NCI-H2107 (cell line): ENCODE measurements around the gene MEIS2.

ENCODE experiments used
- DNase-seq: peaks from one replicate; lab custom pipeline; 2025; lab: John Stamatoyannopoulos, UW

MEIS2 gene

DNA sequence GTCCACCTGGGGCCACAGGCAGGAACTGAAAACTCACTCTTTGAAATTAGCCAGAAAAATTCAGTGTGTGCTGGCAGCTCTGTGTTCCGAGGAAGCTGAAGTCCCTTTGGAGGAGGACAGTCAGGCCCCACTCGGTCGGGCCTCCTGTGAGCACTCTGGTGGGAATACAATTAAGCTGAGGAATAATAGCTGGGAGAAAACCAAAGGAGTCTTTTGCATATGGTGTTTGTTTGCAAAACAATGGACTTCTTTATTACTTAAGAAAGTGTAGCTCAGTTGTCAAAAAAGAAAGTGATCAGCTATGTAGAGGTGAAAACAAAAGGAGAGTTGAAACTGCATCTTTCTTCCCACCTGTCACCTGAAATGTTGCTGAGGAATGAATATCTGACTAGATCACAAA lies 202.5 kb downstream of the MEIS2 start:
- DNase-seq, result no peak

DNA sequence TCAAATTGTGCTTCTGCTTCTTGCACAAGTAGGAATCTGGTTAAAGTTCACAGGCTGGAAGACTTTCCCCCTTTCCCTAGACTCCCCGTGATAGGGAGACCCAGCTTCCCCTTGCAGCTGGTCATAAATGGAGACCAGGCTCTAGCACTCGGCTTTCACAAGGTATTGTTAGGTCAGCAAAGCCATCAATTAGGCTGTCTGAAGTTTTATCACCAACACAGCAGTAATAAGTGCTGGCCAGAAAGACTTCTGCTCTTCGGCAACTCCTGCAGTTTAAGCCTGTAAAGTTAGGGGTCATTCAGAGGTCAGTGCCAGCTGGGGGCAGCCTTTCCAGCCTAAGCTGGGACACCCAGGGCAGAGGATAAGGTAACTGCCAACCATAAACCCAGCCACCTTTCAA lies 203.4 kb downstream of the MEIS2 start:
- no peak for DNase-seq

DNA sequence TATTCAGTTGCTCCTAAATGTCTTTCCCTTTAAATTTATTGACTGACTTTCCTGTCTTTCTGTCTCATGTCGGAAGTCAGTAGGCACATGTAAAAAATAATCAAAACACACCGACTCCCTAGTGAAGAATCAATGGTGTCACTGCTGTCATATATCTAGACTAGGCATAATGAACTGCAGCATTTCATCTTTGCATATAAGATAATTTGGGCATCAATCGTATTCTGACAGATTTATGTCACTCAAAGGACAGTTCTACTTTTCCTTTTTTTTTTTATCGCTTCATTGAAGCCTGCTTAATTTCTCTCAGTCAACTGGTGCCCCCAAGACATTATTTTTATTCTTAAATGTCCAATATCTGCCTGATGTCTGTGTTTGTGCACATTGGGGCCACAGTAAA lies 206.3 kb downstream of the MEIS2 start:
- no peak for DNase-seq

DNA sequence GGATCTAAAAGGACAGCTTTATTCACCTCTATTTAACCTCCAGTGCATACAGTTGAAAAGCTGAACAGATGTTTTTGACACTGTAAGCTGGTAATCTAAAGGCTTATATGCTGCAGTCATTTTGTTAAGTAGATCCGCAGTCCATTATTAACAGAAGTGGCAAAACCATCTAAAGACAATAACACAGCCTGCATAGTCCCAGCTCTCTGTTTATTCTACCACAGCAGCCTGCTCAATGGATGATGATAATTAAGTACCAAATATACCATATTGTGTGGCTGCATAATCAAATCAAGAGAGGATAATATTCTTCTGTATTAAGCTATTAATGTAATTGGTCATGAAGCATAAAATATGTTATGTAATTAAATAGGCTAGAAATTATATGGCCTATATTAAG lies 207.1 kb downstream of the MEIS2 start:
- no peak for DNase-seq

DNA sequence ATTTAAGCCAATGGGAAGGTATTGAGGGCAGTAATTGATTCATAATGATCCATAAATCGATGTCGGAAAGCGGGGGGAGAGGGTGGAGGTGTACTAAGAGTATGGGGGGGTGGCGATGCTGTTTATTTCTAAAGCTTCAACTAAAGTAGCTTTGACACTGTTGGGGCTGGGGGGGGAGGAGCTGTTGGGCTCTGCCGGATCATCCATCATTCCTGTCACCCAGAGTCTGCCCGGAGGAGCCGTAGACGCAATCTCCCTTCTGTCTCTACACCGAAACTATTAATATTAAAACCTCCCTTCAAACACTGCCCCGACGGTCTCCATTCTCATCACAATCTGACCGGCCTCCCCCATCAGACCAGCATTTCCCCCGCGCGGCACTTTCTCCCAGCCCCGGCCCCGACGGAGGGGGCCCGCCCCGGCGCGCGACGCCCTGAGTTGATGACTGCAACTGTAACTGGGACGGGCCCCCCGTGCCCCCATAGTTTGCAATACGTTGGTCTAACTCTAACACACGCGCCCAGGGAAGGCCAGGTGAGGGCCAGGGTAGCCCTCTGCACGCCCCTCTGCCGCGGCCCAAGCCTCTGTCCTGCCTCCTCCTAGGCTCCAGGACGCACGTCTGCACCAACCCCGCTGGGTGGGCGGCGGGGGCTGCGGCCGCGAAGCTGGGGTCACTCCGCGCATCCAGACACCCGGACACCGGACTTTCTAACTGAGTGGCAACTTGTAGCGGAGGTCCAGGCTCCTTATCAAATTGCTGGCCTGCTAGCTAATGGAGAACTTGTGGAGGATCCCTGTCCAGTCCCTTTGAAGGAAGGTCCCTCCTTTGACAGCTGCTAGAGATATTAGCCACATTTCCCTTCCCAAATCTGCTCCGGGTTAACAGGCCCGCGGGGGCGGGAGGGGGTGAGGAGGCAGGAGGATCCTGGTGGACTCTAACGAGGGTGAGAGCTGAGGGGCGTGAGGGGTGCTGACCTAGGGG lies 212.0 kb downstream of the MEIS2 start:
- no peak for DNase-seq

DNA sequence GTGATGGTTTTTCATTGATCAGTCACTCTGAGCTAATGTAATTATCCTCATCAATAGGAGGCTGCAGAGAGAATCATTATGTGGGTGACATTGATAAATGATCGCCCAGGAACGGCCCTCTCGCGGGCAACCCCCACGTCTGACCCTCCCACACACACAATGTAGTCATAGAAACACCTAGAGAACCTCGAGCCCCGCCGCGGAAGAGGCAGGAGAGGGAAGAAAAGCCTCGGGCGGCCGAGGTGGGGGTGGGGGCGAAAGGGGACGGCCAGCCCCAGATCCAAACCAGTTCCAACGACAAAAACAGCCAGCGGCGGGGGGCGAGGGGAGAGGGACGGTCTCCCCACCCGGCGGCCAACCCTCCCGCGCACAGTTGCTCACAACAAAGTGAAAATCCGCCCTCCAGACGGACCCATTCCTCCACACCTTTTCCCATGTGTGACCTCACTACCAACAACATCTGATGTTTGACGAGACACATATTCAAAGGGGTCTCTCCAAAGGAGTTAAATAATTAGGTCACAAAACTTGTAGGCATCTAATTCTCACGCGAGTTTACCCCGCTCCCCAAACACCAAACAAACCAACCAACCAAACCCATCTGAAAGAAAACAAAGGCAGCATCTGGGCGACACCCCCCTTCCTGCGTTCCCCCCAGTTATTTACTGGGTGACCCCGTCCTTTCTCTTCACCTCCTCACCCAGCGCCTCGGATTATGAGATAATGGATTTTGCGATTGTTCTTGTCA lies 213.0 kb downstream of the MEIS2 start:
- DNase-seq, result no peak

DNA sequence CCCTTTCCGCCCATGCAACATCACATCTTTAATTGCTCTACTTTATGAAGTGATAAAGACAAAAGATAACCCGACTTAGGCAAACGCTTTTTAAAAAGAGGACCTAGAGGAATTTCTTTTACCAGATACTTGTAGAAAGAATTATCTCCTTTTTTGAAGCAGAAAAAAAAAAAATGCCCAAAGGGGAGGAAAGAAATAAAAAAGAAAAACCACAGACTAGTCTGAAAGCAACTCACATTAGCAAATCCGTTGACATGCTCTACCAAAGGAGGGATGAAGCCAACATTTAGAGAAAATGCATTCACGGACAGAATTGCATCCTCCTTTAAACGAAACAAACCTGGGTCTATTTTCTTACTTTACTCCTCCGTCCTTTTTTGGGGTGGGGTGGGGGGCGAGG lies 213.6 kb downstream of the MEIS2 start:
- DNase-seq, result no peak

DNA sequence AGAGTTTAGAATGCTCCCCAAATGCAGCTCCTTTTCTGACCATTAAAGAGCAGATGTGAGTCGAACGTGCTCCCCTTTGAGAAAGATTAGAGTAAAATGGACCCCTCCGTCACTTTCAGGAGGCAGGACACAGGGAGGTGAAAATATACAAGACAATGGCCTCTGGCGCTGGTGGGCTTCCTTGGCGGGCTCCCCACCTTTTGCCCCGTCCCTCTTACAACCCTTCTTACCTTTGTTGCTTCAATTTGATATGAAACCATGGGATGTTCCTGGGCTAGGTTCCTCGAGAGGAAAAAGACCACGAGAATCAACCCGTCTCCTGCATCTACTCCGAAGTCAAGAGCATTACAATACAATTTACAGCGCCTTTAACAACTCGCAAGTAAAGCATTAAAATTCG lies 214.2 kb downstream of the MEIS2 start:
- DNase-seq, result no peak

DNA sequence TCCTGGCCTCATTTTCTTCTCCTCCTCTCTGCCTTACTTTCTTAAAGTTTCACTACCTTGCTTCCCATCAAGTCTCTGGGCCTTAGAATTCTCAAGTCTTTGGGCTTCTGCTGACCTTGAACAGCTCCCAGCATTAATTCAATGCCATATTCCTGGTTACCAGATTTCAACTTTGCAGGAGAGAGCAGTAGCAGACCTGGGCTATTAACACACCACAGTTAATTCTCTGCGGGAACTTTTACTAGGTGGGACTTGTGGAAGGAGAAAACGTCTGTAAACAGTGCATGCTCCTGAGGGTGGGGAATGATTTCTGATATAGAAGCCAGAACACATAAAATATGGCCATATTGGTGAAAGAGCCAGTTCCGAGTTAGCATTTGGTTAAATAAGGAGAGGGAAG lies 214.6 kb downstream of the MEIS2 start:
- no peak for DNase-seq

DNA sequence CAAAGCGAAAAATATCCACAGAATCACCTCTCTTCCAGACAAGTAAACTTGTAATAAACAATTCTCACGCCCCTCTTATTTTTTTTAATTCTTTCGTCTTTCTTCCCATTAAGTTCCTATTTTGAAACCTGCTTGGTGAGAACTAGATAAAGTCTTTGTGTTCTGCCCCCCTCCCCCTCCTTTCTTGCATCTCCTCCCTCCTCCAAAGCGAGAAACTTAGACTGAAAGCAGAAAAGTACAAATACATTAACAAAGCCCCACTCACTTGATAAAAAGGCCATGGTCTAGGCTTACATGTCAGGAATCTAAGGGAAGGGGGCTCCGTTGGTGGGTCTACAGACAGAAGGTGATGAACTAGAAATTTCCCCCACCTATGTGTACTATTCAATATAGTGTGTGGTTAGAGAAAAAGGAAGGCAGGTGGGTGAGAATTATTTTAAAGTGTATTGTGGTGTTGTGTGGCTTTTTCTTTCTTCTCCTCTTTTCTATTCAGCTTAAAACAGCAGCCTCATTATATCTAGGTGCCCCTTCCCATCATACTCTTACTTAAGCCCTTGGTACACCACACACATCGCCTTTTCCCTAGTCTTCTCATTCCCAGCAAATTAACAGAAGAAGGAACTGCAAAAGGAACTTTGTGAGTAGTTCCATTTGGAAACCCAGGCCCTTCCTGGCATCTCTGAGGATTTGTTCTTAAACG lies 215.3 kb downstream of the MEIS2 start:
- no peak for DNase-seq

DNA sequence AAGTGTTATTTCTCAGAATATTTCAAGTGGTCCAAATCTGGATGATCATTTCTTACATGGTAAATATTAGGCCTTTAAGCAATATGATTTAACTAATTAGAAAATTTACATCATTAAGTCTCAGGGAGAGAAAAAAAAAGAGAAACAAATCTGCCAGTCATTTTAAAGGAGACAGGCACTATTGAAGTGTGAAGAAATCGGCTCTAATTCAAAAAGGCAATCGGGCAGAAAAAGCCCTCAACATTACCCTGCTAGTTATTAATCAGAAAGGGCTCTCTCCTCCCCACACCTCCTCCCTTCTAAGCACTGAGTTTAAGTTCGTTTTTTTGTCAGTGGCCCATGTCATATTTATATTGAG lies 215.9 kb downstream of the MEIS2 start:
- no peak for DNase-seq

DNA sequence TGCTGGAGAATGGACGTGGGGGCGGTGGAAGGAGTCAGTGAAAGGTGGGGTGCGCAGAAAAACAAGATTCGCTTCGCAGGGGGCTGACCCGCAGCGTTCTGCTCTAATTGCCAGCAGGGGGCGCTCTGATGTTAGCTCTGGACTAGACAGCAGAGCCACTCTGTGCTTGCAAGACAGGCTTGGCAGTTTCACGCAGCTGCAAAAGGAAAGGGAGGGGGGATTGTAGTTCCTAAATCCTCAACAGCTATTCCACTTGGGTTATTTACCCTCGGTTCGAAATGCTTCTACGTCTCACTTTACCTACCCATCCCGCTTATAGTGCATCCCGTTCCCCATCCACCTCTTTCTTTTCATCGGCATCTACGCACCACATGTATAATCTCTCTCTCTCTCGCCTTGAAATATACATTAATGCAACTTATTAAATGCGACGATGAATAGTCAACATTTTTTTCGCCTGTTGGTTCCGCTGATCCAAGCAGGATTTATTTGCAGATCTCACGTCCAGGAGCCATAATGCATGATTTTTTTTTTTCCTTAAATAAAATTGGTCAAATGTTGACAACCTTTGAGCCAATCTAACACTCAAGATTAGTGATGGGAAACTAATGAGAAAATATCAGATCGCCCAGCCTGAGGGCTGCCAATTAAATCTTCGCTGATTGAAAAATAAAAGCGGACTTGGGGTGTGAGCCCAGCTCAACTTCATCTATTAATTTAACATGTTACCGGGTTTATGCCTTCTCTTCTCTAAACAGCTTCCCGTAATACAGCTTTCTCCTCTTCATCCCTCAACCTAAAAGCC lies 216.4 kb downstream of the MEIS2 start:
- peak; percentile 70 for DNase-seq

DNA sequence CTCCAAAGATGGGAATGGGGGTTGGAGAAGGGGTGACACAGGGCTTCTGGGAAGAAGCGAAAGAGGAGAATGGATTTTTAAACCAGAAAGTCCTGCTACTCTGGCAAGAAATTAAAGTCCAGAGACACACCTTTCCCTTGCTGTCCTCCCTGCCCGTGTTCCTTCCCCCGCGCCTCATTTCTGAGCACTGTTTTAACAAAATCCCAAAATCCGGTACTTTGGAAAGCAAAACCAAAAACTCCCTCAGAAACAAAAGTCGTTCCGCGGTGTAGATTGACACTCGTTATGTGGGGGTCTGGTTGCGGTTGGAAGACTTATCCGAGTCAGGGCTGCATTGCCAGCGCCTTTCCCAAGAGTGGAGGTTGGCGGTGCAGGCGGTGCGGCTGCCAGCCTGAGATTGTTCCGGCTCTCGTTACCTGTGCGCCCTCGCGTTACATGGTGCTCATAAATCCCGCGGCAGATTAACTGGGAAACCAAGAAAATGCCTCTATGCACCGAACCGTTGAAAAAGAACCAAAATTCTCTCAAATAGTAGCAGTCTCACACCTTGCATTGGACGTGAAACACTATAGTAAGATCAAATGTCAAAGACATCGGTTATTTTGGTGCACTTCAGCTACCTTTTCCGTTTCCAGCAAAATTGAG lies 217.7 kb downstream of the MEIS2 start:
- no peak for DNase-seq

DNA sequence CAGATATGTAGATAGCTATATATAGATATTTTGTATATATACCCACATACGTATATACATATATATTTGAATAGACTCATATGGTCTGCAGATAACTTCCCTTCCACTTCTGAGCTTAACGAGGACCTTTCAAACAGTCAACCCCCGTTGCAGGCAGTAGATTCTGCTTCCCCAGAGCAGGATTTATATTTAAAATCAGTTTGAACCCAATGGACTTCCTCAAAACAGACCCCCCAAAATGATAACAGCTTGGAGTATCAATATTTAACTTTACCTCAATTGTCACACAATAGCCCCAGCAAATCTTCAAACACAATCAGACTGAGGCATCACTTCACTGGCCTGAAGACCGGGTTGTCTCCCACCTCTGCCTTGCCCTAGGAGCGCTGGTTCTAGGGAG lies 218.3 kb downstream of the MEIS2 start:
- no peak for DNase-seq

DNA sequence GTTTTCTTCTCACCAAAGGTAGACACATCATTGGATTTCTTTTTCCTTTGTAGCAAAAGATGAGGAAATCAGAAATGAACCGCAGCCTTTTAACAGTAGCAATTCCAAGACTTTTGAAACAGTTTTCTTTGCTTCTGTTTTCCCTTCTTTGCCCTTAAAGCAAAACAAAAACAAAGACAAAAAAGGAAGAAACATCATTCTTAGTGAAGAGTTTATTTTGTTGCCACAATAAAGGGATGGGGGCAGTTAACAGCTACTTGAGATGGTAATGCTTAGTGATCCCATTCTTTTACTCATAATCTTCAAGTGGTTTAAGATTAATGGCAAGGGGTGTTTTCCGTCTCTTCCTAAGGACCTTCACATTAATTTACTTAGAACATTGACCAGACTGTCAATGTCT lies 218.8 kb downstream of the MEIS2 start:
- no peak for DNase-seq

DNA sequence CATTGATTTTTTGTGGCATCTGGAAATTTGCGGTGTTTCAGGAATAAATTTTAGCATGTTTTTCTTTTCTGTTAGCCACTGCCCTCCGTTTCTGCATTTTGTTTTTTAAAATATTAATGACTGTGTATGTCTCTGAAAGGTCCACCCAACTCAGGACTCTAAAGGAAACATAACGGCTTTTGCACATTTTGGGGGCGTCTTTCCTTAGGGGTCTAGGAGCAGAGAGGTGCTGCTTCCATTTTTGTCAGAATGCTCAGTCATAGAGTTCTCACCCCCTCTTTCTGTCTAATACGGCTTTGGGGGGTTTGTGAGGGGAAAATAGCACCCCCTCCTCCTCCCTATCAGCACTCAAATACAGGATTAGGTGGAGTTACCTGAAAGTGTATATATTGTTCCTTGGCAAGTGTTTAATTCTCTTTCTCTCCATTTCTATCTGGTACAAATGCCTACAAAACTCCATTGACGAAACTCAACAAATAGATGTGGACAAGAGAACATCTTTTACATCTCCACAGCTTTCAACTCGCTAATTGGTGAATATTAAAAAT lies 219.4 kb downstream of the MEIS2 start:
- no peak for DNase-seq

DNA sequence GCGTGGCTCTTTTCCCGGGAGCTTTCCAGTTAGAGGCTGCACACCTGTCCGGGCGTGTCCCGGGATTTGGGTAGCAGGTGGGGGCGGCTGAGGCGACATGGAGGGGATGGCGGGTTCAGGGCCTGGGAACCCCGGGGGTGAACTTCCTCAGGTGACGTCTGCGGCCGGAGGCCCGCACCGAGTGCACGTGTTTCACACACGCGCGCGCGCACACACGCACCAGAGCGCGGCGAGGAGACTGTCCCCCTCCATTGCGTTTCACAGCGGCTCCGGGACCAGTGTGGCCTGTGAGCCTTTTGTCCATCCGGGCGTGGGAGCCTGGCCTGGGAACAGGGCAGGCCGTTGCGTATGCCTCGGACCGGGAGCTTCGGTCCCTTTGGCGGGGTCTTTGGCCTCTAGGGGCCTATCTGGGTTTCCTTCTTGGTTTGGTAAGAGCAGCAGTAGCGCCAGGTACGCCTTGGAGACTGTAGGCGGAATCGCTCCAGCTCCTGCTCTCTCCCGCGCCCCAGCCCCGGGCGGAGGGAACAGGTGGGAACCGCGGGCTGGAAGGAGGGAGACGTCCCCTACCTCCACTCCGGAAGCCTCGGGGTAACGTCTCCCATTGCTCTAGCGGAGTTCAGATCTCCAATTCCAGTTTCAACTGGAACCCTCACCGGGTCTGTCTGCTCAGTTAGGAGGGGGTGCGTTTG lies 220.0 kb downstream of the MEIS2 start:
- DNase-seq, result no peak

DNA sequence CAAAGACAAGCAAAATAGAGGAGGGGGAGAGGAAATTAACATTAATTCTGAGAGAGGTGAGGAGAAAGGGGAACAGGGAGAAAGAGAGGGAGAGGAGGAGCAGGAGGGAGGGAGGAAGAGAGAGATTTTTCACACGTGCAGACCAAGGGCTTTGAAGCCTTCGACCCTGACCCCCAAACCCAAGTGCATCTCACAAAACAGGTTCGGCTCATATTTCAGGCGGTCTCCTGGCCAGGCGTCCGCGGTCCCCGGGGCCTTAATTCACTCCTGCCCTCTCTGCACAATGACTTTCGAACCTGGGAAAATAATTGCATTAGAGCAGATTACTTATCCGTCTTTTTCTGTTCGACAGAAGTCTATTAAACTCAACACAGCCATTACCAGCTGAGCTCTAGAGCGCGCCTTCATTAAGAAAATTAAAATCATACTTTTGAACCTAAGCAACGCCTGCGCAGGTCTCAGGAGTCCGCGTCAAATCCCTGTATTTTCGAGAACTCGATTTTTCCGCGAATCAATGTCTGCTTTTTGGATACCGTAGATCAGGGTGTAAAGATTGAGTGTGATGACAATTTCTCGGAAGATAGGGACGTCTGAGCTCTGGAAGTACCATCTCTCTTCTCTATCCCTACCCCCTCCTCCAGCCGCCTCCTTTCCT lies 220.7 kb downstream of the MEIS2 start:
- no peak for DNase-seq

DNA sequence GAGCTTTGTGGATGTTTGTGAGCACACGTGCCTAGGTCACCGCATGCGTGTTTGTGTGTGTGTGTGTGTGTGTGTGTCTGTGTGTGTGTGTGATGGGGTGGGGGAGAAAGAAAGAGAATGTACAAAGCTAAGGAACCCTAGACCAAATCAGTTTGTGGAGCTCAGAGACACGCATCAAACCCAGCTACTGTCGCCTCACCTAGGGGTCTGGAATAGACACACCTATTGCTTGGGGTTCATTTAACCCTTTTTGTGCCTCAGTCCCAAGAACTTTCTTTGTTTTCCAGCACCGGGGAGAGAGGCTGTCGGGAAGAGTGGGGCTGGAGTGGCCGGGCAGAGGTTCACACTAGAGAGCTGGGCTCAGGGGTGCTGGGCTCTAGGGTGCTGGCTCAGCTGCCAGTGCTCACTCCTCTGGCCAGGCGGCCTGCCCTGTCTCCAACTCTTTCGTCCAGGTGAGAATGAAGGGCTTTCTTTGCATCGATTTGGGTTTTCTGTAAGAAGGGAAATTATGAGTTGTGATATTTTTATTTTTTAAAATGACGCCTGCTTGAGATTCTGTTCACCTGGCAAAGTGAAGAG lies 221.6 kb downstream of the MEIS2 start:
- DNase-seq, result no peak
